Measurements from ENCODE around the gene PYGM. TPM values are rescaled to one million over a fixed set of nuclear protein-coding genes. Genes with fewer than 3 reads are reported as not detected.

Gene PYGM
- total RNA-seq, 1 donor from 2014 or later = 291 TPM

DNA sequence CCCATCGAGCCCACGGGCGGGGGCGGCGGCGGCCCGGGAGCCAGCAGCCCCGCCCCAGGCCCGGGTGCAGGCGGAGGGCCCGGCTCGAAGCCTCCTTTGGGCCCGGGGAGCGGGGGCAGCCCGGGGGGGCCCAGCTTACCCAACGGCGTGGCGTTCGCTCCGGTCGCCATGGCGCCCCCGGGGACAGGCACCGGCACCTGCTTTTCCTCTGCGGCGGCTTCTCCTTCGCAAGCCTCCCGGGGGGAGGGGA is 18.4 kb upstream of the PYGM start:
- Histone ChIP-seq H3K4me3 (ENCODE audit: low read length in 3 of 3) (peak overlapping the region; percentile 63 to 75 (median 74)), H3K27ac (ENCODE audit: low read depth, low read length) (peak overlapping the region; percentile 98), H3K9me3 (ENCODE audit: control insufficient read depth in 3 of 3, low read length in 3 of 3) (no peaks in the 10 kb centered on the region), H3K36me3 (ENCODE audit: control insufficient read depth in 3 of 3, insufficient read depth in 3 of 3, low read length in 3 of 3) (peaks cover 17 to 39% (median 35%) of the 10 kb centered on the region in 3 donors), H3K4me1 (ENCODE audit: control insufficient read depth in 3 of 3, insufficient read depth in 3 of 3, low read length in 3 of 3) (peaks cover 38 to 48% (median 40%) of the 10 kb centered on the region in 3 donors), H3K27me3 (ENCODE audit: control insufficient read depth in 3 of 3, insufficient read depth in 3 of 3, low read length in 3 of 3) (no peaks in the 10 kb centered on the region), H3K9ac (ENCODE audit: low read depth in 1 of 3, low read length in 3 of 3) (peak overlapping the region; percentile 88 to 95 (median 94))

- peak overlapping the region; percentile 85 to 97 (median 89) for H3K4me3 ChIP-seq (ENCODE audit: low read length in 3 of 3)
- peaks cover 43 to 53% (median 45%) of the 10 kb centered on the region in 3 donors for H3K4me1 ChIP-seq (ENCODE audit: control insufficient read depth in 3 of 3, insufficient read depth in 3 of 3, low read length in 3 of 3)
- peaks cover 22 to 44% (median 40%) of the 10 kb centered on the region in 3 donors for H3K36me3 ChIP-seq (ENCODE audit: control insufficient read depth in 3 of 3, insufficient read depth in 3 of 3, low read length in 3 of 3)
- H3K27me3 ChIP-seq (ENCODE audit: control insufficient read depth in 3 of 3, insufficient read depth in 3 of 3, low read length in 3 of 3) = no peaks in the 10 kb centered on the region
- H3K9ac ChIP-seq (ENCODE audit: low read depth in 1 of 3, low read length in 3 of 3) = peak overlapping the region; percentile 92 to 95 (median 94)
- no peaks in the 10 kb centered on the region for H3K9me3 ChIP-seq (ENCODE audit: control insufficient read depth in 3 of 3, low read length in 3 of 3)
- H3K27ac ChIP-seq (ENCODE audit: low read depth, low read length) = peak overlapping the region; percentile 98
These were observed 17.9 kb upstream of the PYGM start for GRCh38 chr11:64777449-64778222.

DNA sequence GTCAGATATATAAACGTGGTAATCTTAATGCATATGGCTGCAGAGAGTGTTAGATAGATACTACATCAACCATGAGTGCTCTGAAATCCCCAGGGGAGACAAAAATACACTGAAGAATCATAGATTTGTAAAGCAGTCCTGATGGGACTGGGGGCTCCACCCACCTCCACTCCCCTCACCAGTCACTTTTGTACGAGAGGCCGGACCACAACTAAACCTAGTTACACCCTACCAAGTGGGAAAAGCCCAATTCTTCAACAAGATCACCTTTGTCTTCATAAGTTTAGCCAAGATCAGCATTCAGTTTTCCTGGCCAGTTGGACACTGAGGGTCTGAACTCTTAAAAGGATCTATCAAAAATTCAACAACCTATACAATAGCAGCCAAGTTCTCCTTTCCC is 17.1 kb upstream of the PYGM start:
- H3K4me3 ChIP-seq (ENCODE audit: low read length in 3 of 3) = peak overlapping the region; percentile 85 to 97 (median 89)
- H3K4me1 ChIP-seq (ENCODE audit: control insufficient read depth in 3 of 3, insufficient read depth in 3 of 3, low read length in 3 of 3) = peaks cover 49 to 60% (median 51%) of the 10 kb centered on the region in 3 donors
- no peaks in the 10 kb centered on the region for H3K27me3 ChIP-seq (ENCODE audit: control insufficient read depth in 3 of 3, insufficient read depth in 3 of 3, low read length in 3 of 3)
- peak overlapping the region; percentile 10 for H3K27ac ChIP-seq (ENCODE audit: low read depth, low read length)
- H3K9ac ChIP-seq (ENCODE audit: low read depth in 1 of 3, low read length in 3 of 3) = peak overlapping the region; percentile 77 to 92 (median 88)
- H3K36me3 ChIP-seq (ENCODE audit: control insufficient read depth in 3 of 3, insufficient read depth in 3 of 3, low read length in 3 of 3) = peaks cover 26 to 51% (median 48%) of the 10 kb centered on the region in 3 donors
- H3K9me3 ChIP-seq (ENCODE audit: control insufficient read depth in 3 of 3, low read length in 3 of 3) = no peaks in the 10 kb centered on the region

GRCh38 chr11:64776425-64776824 is 16.7 kb upstream of the PYGM start:
- no peaks in the 10 kb centered on the region for H3K27me3 ChIP-seq (ENCODE audit: control insufficient read depth in 3 of 3, insufficient read depth in 3 of 3, low read length in 3 of 3)
- peak overlapping the region in 2 of 3 donors; percentile 77 to 88 for H3K9ac ChIP-seq (ENCODE audit: low read depth in 1 of 3, low read length in 3 of 3)
- peaks cover 27 to 56% (median 52%) of the 10 kb centered on the region in 3 donors for H3K36me3 ChIP-seq (ENCODE audit: control insufficient read depth in 3 of 3, insufficient read depth in 3 of 3, low read length in 3 of 3)
- H3K9me3 ChIP-seq (ENCODE audit: control insufficient read depth in 3 of 3, low read length in 3 of 3) = no peaks in the 10 kb centered on the region
- H3K4me3 ChIP-seq (ENCODE audit: low read length in 3 of 3) = peak overlapping the region; percentile 85 to 97 (median 89)
- peak overlapping the region; percentile 10 for H3K27ac ChIP-seq (ENCODE audit: low read depth, low read length)
- peaks cover 54 to 63% (median 55%) of the 10 kb centered on the region in 3 donors for H3K4me1 ChIP-seq (ENCODE audit: control insufficient read depth in 3 of 3, insufficient read depth in 3 of 3, low read length in 3 of 3)

- Histone ChIP-seq H3K27ac (ENCODE audit: low read depth, low read length) (no peak overlapping the region), H3K36me3 (ENCODE audit: control insufficient read depth in 3 of 3, insufficient read depth in 3 of 3, low read length in 3 of 3) (peaks cover 48 to 78% (median 75%) of the 10 kb centered on the region in 3 donors), H3K4me3 (ENCODE audit: low read length in 3 of 3) (peak overlapping the region in 1 of 3 donors; percentile 28), H3K27me3 (ENCODE audit: control insufficient read depth in 3 of 3, insufficient read depth in 3 of 3, low read length in 3 of 3) (no peaks in the 10 kb centered on the region), H3K4me1 (ENCODE audit: control insufficient read depth in 3 of 3, insufficient read depth in 3 of 3, low read length in 3 of 3) (peaks cover 51 to 60% (median 57%) of the 10 kb centered on the region in 3 donors), H3K9me3 (ENCODE audit: control insufficient read depth in 3 of 3, low read length in 3 of 3) (no peaks in the 10 kb centered on the region), H3K9ac (ENCODE audit: low read depth in 1 of 3, low read length in 3 of 3) (peak overlapping the region in 1 of 3 donors; percentile 1)
These were observed 14.4 kb upstream of the PYGM start for GRCh38 chr11:64774144-64774543.

DNA sequence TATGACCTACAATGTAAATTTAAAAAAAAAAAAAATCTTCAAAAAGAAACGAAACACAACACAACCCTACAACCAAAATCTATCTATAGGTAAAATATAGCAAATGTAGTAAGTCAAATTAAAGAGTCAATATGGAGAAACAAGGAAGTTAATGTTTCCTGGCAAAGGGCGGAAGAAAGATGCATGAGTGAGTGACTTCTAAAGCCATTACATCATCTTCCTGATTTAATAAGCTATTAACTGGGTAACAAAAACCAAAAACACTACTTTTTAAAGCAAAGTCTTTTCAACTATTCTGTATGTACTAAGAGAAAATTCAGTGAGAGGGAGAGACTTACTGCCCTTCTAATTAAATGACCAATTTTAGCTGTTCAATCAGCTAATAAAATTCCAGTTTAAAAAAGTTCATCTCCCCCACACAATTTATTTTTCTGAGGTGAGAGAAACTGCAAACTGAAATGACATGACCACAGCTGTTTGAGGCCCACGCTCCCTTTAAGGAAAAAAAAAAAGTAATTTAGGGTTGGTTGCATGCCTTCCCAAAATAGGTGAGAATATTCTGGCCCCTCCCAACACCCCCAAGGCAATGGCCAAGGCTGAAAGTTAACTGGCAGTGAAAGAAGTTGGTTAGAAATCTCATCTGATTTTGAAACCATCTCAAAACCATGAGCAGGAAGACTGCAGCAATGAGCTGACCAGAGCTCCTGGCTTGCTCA is 12.7 kb upstream of the PYGM start:
- Histone ChIP-seq H3K4me3 (ENCODE audit: low read length in 3 of 3) (no peak overlapping the region), H3K4me1 (ENCODE audit: control insufficient read depth in 3 of 3, insufficient read depth in 3 of 3, low read length in 3 of 3) (peaks cover 59 to 70% (median 62%) of the 10 kb centered on the region in 3 donors), H3K27ac (ENCODE audit: low read depth, low read length) (no peak overlapping the region), H3K27me3 (ENCODE audit: control insufficient read depth in 3 of 3, insufficient read depth in 3 of 3, low read length in 3 of 3) (no peaks in the 10 kb centered on the region), H3K9me3 (ENCODE audit: control insufficient read depth in 3 of 3, low read length in 3 of 3) (no peaks in the 10 kb centered on the region), H3K36me3 (ENCODE audit: control insufficient read depth in 3 of 3, insufficient read depth in 3 of 3, low read length in 3 of 3) (peaks cover 65 to 95% (median 91%) of the 10 kb centered on the region in 3 donors), H3K9ac (ENCODE audit: low read depth in 1 of 3, low read length in 3 of 3) (peak overlapping the region in 2 of 3 donors; percentile 11 to 25)

DNA sequence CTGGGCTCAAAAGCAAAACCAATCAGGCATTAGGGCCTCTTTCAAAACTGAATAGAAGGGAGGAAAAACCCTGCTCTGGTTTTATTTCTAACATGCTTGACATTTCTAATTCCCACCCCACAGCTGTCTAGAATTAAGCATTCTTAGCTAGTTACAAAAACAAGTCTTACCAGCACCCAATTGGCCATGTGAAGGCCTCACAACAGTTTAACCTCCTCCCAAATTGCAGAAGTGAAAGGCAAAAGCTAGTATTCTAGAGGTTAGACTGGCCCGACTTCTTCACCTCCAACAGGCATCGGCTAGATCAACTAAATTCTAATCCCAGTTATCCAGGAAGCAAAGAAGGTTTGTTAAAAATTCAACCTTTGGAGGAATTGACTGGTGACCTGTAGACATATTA is 12.1 kb upstream of the PYGM start:
- Histone ChIP-seq H3K36me3 (ENCODE audit: control insufficient read depth in 3 of 3, insufficient read depth in 3 of 3, low read length in 3 of 3) (peaks cover 69 to 96% (median 94%) of the 10 kb centered on the region in 3 donors), H3K4me1 (ENCODE audit: control insufficient read depth in 3 of 3, insufficient read depth in 3 of 3, low read length in 3 of 3) (peaks cover 61 to 70% (median 62%) of the 10 kb centered on the region in 3 donors), H3K9me3 (ENCODE audit: control insufficient read depth in 3 of 3, low read length in 3 of 3) (no peaks in the 10 kb centered on the region), H3K4me3 (ENCODE audit: low read length in 3 of 3) (no peak overlapping the region), H3K9ac (ENCODE audit: low read depth in 1 of 3, low read length in 3 of 3) (peak overlapping the region in 1 of 3 donors; percentile 11), H3K27ac (ENCODE audit: low read depth, low read length) (no peak overlapping the region), H3K27me3 (ENCODE audit: control insufficient read depth in 3 of 3, insufficient read depth in 3 of 3, low read length in 3 of 3) (no peaks in the 10 kb centered on the region)

DNA sequence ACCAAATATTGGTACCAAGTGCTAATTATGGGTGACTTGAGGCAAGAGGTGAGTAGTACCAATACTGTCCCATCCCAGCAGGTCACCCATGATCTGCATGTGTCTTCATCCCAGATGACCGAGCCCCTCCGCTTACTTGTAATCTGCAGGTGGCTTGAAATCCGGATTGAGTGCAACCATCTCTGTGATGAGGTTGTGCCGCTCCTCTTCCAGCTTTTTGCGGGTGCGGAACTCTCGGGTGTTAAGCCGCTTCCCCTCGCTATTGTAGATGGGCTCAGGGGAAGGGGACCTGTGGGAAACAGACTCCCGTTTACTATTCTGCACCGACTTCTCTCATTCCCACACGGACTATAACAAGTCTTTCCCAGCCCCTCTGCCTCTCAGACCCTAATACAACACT is 10.3 kb upstream of the PYGM start:
- Histone ChIP-seq H3K27ac (ENCODE audit: low read depth, low read length) (no peak overlapping the region), H3K9ac (ENCODE audit: low read depth in 1 of 3, low read length in 3 of 3) (no peak overlapping the region), H3K36me3 (ENCODE audit: control insufficient read depth in 3 of 3, insufficient read depth in 3 of 3, low read length in 3 of 3) (peaks cover 75 to 93% (median 91%) of the 10 kb centered on the region in 3 donors), H3K4me3 (ENCODE audit: low read length in 3 of 3) (no peak overlapping the region), H3K27me3 (ENCODE audit: control insufficient read depth in 3 of 3, insufficient read depth in 3 of 3, low read length in 3 of 3) (no peaks in the 10 kb centered on the region), H3K9me3 (ENCODE audit: control insufficient read depth in 3 of 3, low read length in 3 of 3) (no peaks in the 10 kb centered on the region), H3K4me1 (ENCODE audit: control insufficient read depth in 3 of 3, insufficient read depth in 3 of 3, low read length in 3 of 3) (peaks cover 46 to 62% (median 53%) of the 10 kb centered on the region in 3 donors)

- Histone ChIP-seq H3K27ac (ENCODE audit: low read depth, low read length) (no peak overlapping the region), H3K9ac (ENCODE audit: low read depth in 1 of 3, low read length in 3 of 3) (no peak overlapping the region), H3K4me1 (ENCODE audit: control insufficient read depth in 3 of 3, insufficient read depth in 3 of 3, low read length in 3 of 3) (peaks cover 47 to 62% (median 54%) of the 10 kb centered on the region in 3 donors), H3K9me3 (ENCODE audit: control insufficient read depth in 3 of 3, low read length in 3 of 3) (no peaks in the 10 kb centered on the region), H3K27me3 (ENCODE audit: control insufficient read depth in 3 of 3, insufficient read depth in 3 of 3, low read length in 3 of 3) (no peaks in the 10 kb centered on the region), H3K4me3 (ENCODE audit: low read length in 3 of 3) (no peak overlapping the region), H3K36me3 (ENCODE audit: control insufficient read depth in 3 of 3, insufficient read depth in 3 of 3, low read length in 3 of 3) (peaks cover 79 to 93% (median 92%) of the 10 kb centered on the region in 3 donors)
These were observed 9.5 kb upstream of the PYGM start for GRCh38 chr11:64769283-64769682.

DNA sequence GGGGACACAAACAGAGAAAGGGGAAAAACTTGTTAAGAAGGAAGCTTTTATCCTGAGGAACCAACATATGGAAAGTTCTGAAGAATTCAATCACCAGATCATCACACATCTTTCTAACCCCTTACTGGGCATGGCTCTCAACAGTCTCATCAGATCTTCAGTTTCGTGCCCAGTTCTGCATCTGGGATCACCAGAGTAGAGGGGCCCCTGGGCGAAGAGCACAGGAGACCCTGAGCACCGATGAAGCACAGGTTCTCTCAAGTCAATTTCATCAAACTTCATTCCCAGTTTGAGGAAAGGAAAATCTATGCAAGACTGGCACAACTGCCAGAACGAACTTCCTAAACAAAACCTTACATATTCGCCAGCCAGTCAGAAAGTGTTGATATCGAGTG is 8.5 kb upstream of the PYGM start:
- Histone ChIP-seq H3K4me1 (ENCODE audit: control insufficient read depth in 3 of 3, insufficient read depth in 3 of 3, low read length in 3 of 3) (peaks cover 50 to 62% (median 56%) of the 10 kb centered on the region in 3 donors), H3K36me3 (ENCODE audit: control insufficient read depth in 3 of 3, insufficient read depth in 3 of 3, low read length in 3 of 3) (peaks cover 77 to 89% (median 86%) of the 10 kb centered on the region in 3 donors), H3K9me3 (ENCODE audit: control insufficient read depth in 3 of 3, low read length in 3 of 3) (no peaks in the 10 kb centered on the region), H3K9ac (ENCODE audit: low read depth in 1 of 3, low read length in 3 of 3) (peak overlapping the region in 1 of 3 donors; percentile 10), H3K27me3 (ENCODE audit: control insufficient read depth in 3 of 3, insufficient read depth in 3 of 3, low read length in 3 of 3) (no peaks in the 10 kb centered on the region), H3K4me3 (ENCODE audit: low read length in 3 of 3) (no peak overlapping the region), H3K27ac (ENCODE audit: low read depth, low read length) (no peak overlapping the region)

All from skeletal muscle tissue (tissue), 4 donors.